K562 (cell line): Measurements from ENCODE around the gene SAXO1. TPM values are rescaled to one million over a fixed set of nuclear protein-coding genes. Genes with fewer than 3 reads are reported as not detected.

Experiments used
- ATAC-seq: fragments of 200-7000 bp; cut with Tn5 transposase; 3 replicates; pipeline ENCODE4 v1.9.1; 2020; ENCODE audit warnings: moderate library complexity
- BruUV-seq: library from RNA; stranded (reverse); fragments of 400-500 nt; replicated peaks from 2 replicates; lab custom pipeline; 2021; lab: Mats Ljungman, UMichigan
- CTCF ChIA-PET: fragments of 300-600 bp; formaldehyde crosslinking; extraction: SDS; loops from one replicate; lab custom pipeline; 2021; ENCODE audit warnings: low intra/inter-chr PET ratio; lab: Yijun Ruan, JAX
- POLR2A ChIA-PET: fragments of 300-600, 350-650 bp; sonication (Branson Sonifier 250); formaldehyde crosslinking; extraction: SDS; loops from one replicate; lab custom pipeline; 2021; ENCODE audit warnings: antibody characterized with exemption, inconsistent platforms; lab: Yijun Ruan, JAX
- DNase-seq, 4 experiments: peaks; one replicate each; pipeline versions ENCODE4 v3.0.0 to v3.0.0-alpha.2; 2011 to 2018; ENCODE audit warnings: low spot score in 3 of 4, mixed read lengths in 3 of 4; ENCODE audit errors: extremely low read depth in 1 of 4
- FAIRE-seq: peaks from 2 replicates; lab custom pipeline; 2011; peaks lifted over from hg19 to GRCh38; lab: Jason Lieb, UNC
- H2AFZ ChIP-seq: 2 replicates; pipeline ENCODE4 v1.6.0; 2011; ENCODE audit warnings: low read depth, low read length, control low read depth, inconsistent platforms
- H3K27ac ChIP-seq: fragments of 200-600 bp; 3 replicates; pipeline ENCODE4 v1.8.0; 2011; ENCODE audit warnings: low read depth, mild to moderate bottlenecking, control low read depth, inconsistent platforms, low read length, moderate library complexity, mixed read lengths; ENCODE audit errors: extremely low read depth
- H3K27me3 ChIP-seq, 2 experiments: fragments of 300-600 bp in 1 of 2; 2 replicates in 1 of 2; 3 replicates in 1 of 2; pipeline versions ENCODE4 v1.6.0 to v1.8.0; 2011; ENCODE audit warnings: inconsistent platforms in 2 of 2, low read length in 2 of 2, mild to moderate bottlenecking in 1 of 2, mixed read lengths in 1 of 2, moderate library complexity in 1 of 2; ENCODE audit not compliant: control insufficient read depth in 2 of 2, insufficient read depth in 2 of 2
- H3K36me3 ChIP-seq: fragments of 300-600 bp; 3 replicates; pipeline ENCODE4 v1.8.0; 2011; ENCODE audit warnings: mild to moderate bottlenecking, low read length, inconsistent platforms; ENCODE audit not compliant: control insufficient read depth, insufficient read depth
- H3K4me1 ChIP-seq, 2 experiments: fragments of 200-600 bp in 1 of 2; replicated peaks in 1 of 2; 2 replicates in 1 of 2; 3 replicates in 1 of 2; pipeline versions ENCODE4 v1.5.1 to v1.8.0; 2011; ENCODE audit warnings: inconsistent platforms in 2 of 2, low read length in 2 of 2, mild to moderate bottlenecking in 1 of 2, mixed read lengths in 1 of 2, moderate library complexity in 1 of 2; ENCODE audit not compliant: control insufficient read depth in 2 of 2, insufficient read depth in 2 of 2
- H3K4me2 ChIP-seq: 2 replicates; pipeline ENCODE4 v1.6.1; 2011; ENCODE audit warnings: low read length, control low read depth, inconsistent platforms, mixed read lengths; ENCODE audit not compliant: insufficient read depth
- H3K4me3 ChIP-seq: fragments of 200-600 bp; sonication (generic), shearing (Covaris generic); 2 replicates; pipeline ENCODE4 v1.5.1; 2016; ENCODE audit warnings: control low read depth, inconsistent platforms
- H3K79me2 ChIP-seq: fragments of 200-600 bp; 3 replicates; pipeline ENCODE4 v1.8.0; 2011; ENCODE audit warnings: low read length, inconsistent platforms; ENCODE audit not compliant: control insufficient read depth, insufficient read depth
- H3K9ac ChIP-seq, 2 experiments: 2 replicates each; pipeline versions ENCODE4 v1.6.0 to v1.6.1; 2011; ENCODE audit warnings: low read depth in 2 of 2, low read length in 2 of 2, control low read depth in 1 of 2, inconsistent platforms in 1 of 2, mild to moderate bottlenecking in 1 of 2, mixed read lengths in 1 of 2; ENCODE audit not compliant: insufficient read depth in 1 of 2
- H3K9me1 ChIP-seq: one replicate; pipeline ENCODE4 v1.6.0; 2011; ENCODE audit warnings: inconsistent platforms, mild to moderate bottlenecking, low read length, moderate library complexity; ENCODE audit not compliant: control insufficient read depth, insufficient read depth
- H3K9me3 ChIP-seq: replicated peaks from 2 replicates; pipeline ENCODE4 v1.5.1; 2011; ENCODE audit warnings: low read depth, low read length, inconsistent platforms; ENCODE audit not compliant: control insufficient read depth, insufficient read depth
- H4K20me1 ChIP-seq: replicated peaks from 2 replicates; pipeline ENCODE4 v1.6.1; 2011; ENCODE audit warnings: low read length, inconsistent platforms, mixed read lengths; ENCODE audit not compliant: control insufficient read depth, insufficient read depth
- ASH1L ChIP-seq: fragments of 450-650 bp; IDR thresholded peaks from 2 replicates; pipeline ENCODE4 v1.6.1; 2018; ENCODE audit warnings: borderline replicate concordance, mild to moderate bottlenecking, low read depth; ENCODE audit not compliant: partially characterized antibody
- CREBBP ChIP-seq: IDR thresholded peaks from one replicate; pipeline ENCODE4 v1.6.1; 2012; ENCODE audit warnings: low read depth, mild to moderate bottlenecking, control low read depth, inconsistent platforms, low read length
- ERF ChIP-seq: fragments of 450-650 bp; formaldehyde crosslinking; IDR thresholded peaks from 2 replicates; pipeline ENCODE4 v1.4.0; 2020; ENCODE audit warnings: mild to moderate bottlenecking, mixed read lengths
- GABPB1 ChIP-seq: sonication (generic); formaldehyde crosslinking; IDR thresholded peaks from 2 replicates; pipeline ENCODE4 v1.8.0; 2022; ENCODE audit warnings: mild to moderate bottlenecking, missing genetic modification reagents
- GMEB1 ChIP-seq: fragments of 250-450 bp; sonication (Bioruptor Pico); IDR thresholded peaks from 2 replicates; pipeline ENCODE4 v1.4.0; 2020; ENCODE audit warnings: mild to moderate bottlenecking
- HMG20A ChIP-seq: fragments of 450-650 bp; formaldehyde crosslinking; conservative IDR thresholded peaks from 2 replicates; pipeline ENCODE4 v1.4.0; 2020; ENCODE audit warnings: mild to moderate bottlenecking, mixed read lengths
- MCM3 ChIP-seq: fragments of 450-650 bp; IDR thresholded peaks from 2 replicates; pipeline ENCODE4 v1.6.1; 2016
- PML ChIP-seq: IDR thresholded peaks from 2 replicates; pipeline ENCODE4 v1.6.1; 2012; ENCODE audit warnings: low read length, inconsistent platforms
- TAL1 ChIP-seq: fragments of 450-650 bp; IDR thresholded peaks from 2 replicates; pipeline ENCODE4 v1.6.1; 2016; ENCODE audit warnings: mild to moderate bottlenecking
- TBP ChIP-seq: optimal IDR thresholded peaks from 2 replicates; pipeline ENCODE3; 2011; ENCODE audit warnings: low read depth, low read length, improper control_type of control experiment
- TOE1 ChIP-seq, 2 experiments: fragments of 450-650 bp in 1 of 2; sonication (generic) in 1 of 2; formaldehyde crosslinking in 1 of 2; IDR thresholded peaks; 2 replicates each; pipeline versions ENCODE4 v1.7.1 to v1.8.0; 2016 to 2022; ENCODE audit warnings: borderline replicate concordance in 2 of 2, mild to moderate bottlenecking in 2 of 2, antibody characterized with exemption in 1 of 2, inconsistent platforms in 1 of 2, low read depth in 1 of 2, missing genetic modification reagents in 1 of 2, moderate library complexity in 1 of 2
- ZNF695 ChIP-seq: fragments of 450-650 bp; formaldehyde crosslinking; IDR thresholded peaks from 2 replicates; pipeline ENCODE4 v1.4.0; 2020; ENCODE audit warnings: mild to moderate bottlenecking, moderate library complexity
- ZNF778 ChIP-seq: fragments of 450-650 bp; formaldehyde crosslinking; IDR thresholded peaks from 2 replicates; pipeline ENCODE4 v1.4.0; 2020; ENCODE audit warnings: mild to moderate bottlenecking, moderate library complexity
- WGBS: fragments of 100-300 bp; shearing (Covaris generic); methylation state at CpG from one replicate; pipeline ENCODE4 v1.1.6; 2016; ENCODE audit warnings: low coverage, mixed read lengths; ENCODE audit not compliant: insufficient coverage; ENCODE audit errors: missing lambda C conversion rate; 5-methylcytosine and 5-hydroxymethylcytosine counted together
- in situ Hi-C: fragments of 300-500 bp; cut with MboI; formaldehyde crosslinking; loops from 4 replicates; pipeline ENCODE4 v1.15.0; 2018; ENCODE audit warnings: inconsistent platforms, mixed read lengths
- intact Hi-C: fragments of 100-400 bp; cut with micrococcal nuclease; formaldehyde crosslinking; loops from 2 replicates; pipeline ENCODE4 v1.14.2; 2022
- polyA plus RNA-seq, 8 experiments: library from polyadenylated mRNA; depleted of rRNA in 4 of 8; stranded (reverse) in 5 of 8; unstranded in 3 of 8; fragments of >200 nt; fragmentation: Nextera tagmentation in 2 of 8; fragmentation: Illumina TruSeq in 1 of 8; extraction: Ambion mirVana in 2 of 8; extraction: Trizol in 1 of 8; gene quantifications; 2 replicates each; pipeline versions ENCODE4 v1.2.1 to v1.2.3, GENCODE V29; 2011 to 2014; ENCODE audit warnings: inconsistent platforms in 1 of 8, missing spikeins in 1 of 8
- total RNA-seq, 7 experiments: library from RNA; depleted of rRNA in 6 of 7; stranded (reverse); fragments of >200 nt in 6 of 7; fragmentation: Illumina TruSeq in 2 of 7; extraction: Trizol in 2 of 7; gene quantifications; 2 replicates each; pipeline versions ENCODE4 v1.2.1 to v1.2.3, GENCODE V29; 2011 to 2021; ENCODE audit warnings: low replicate concordance in 1 of 7

SAXO1 gene
- total and polyA plus RNA-seq, 9 of the 15 experiments (the other 6 are each of a cell fraction or from before 2014, with no cell fraction given) = 0.04 TPM; not detected in 8

- no peaks in the 10 kb centered on the region for H3K9me1 ChIP-seq
- no TSS peak for BruUV-seq
- H2AFZ ChIP-seq = no peak overlapping the region
- intact Hi-C loops (no loop called here), in situ Hi-C loops (loop anchor here (10.0 kb wide), 2 partner anchors 768 to 1218 kb away; no protein-coding TSS in a partner anchor)
- no peaks in the 10 kb centered on the region for H3K36me3 ChIP-seq
- WGBS = 0% methylated on average over 5 of the region's 5 CpGs
- CTCF ChIA-PET = no interaction called here
- H3K9ac ChIP-seq = no peak overlapping the region
- TF ChIP-seq TAL1 = no peak
- no peak for TF ChIP-seq ASH1L
- no peak for TF ChIP-seq TBP
- no peak for TF ChIP-seq PML
- no peak for TF ChIP-seq MCM3
- TF ChIP-seq GMEB1 (CRISPR knock-in tag) = no peak
- TF ChIP-seq ERF = no peak
- no peak for TF ChIP-seq HMG20A (CRISPR knock-in tag)
- TF ChIP-seq TOE1 (IDR thresholded peaks at IDR 0.05; ENCODE audit: borderline replicate concordance) = no peak
- no peak for TF ChIP-seq TOE1 (CRISPR knock-in tag; IDR thresholded peaks at IDR 0.05; ENCODE audit: borderline replicate concordance, low read depth)
- no peak for TF ChIP-seq GABPB1 (CRISPR knock-in tag)
- TF ChIP-seq ZNF695 (CRISPR knock-in tag) = no peak
- no peak for TF ChIP-seq CREBBP
- no peak for TF ChIP-seq ZNF778 (CRISPR knock-in tag)
- TF ChIP-seq, all 486 proteins: peak for 0
- DNase-seq (no peak), FAIRE-seq (no peak), ATAC-seq (no peak)
- POLR2A ChIA-PET = no interaction called here
- Histone ChIP-seq H4K20me1 (no peaks in the 10 kb centered on the region), H3K9me3 (no peaks in the 10 kb centered on the region), H3K4me2 (no peak overlapping the region), H3K4me1 (no peaks in the 10 kb centered on the region), H3K27me3 (peaks cover 0 to 14% of the 10 kb centered on the region in 2 experiments; a peak in 2 of 5 replicates), H3K4me3 (no peak overlapping the region), H3K79me2 (no peaks in the 10 kb centered on the region), H3K27ac (no peak overlapping the region)
Observed at GRCh38 chr9:19023078-19023477, 9.9 kb downstream of the SAXO1 start.
